ENCODE data around the gene DONSON. TPM values are rescaled to one million over a fixed set of nuclear protein-coding genes. Genes with fewer than 3 reads are reported as not detected.

DONSON gene
- total and polyA plus RNA-seq, 9 of the 15 experiments (the other 6 are each of a cell fraction or from before 2014, with no cell fraction given): 26.7 to 124 (median 62.6) TPM

- TF ChIP-seq USF1 (CRISPR knock-in tag; IDR thresholded peaks at IDR 0.05) (no peak), XRCC3 (IDR thresholded peaks at IDR 0.05) (no peak), ARID2 (IDR thresholded peaks at IDR 0.05) (no peak), RBM15 (IDR thresholded peaks at IDR 0.05; ENCODE audit: insufficient read depth, low read length) (no peak), CHD1 (IDR thresholded peaks at IDR 0.05; ENCODE audit: low read length) (no peak), TAF1 (IDR thresholded peaks at IDR 0.05; ENCODE audit: control insufficient read depth, extremely low read depth, insufficient read depth, low read length, severe bottlenecking) (peak; percentile 72), MAZ (CRISPR knock-in tag; conservative IDR thresholded peaks at IDR 0.05 in 1 of 2, IDR thresholded peaks at IDR 0.05 in 1 of 2) (peak; percentile 29 to 87), CHD2 (IDR thresholded peaks at IDR 0.05; ENCODE audit: low read depth, low read length) (no peak), POLR2A (conservative IDR thresholded peaks at IDR 0.05) (peak; percentile 85), RBFOX2 (IDR thresholded peaks at IDR 0.05; ENCODE audit: low read depth, low read length) (peak; percentile 94), FOXP4 (CRISPR knock-in tag; IDR thresholded peaks at IDR 0.05; ENCODE audit: borderline replicate concordance) (peak; percentile 11; the same call in 1 of the 2 replicates), CREB1 (IDR thresholded peaks at IDR 0.05) (peak; percentile 65), CREB1 (CRISPR knock-in tag; IDR thresholded peaks at IDR 0.05) (peak; percentile 67), CTBP1 (IDR thresholded peaks at IDR 0.05; ENCODE audit: borderline replicate concordance) (peak; percentile 77), SUPT5H (IDR thresholded peaks at IDR 0.05) (peak; percentile 80), KAT2B (IDR thresholded peaks at IDR 0.05; ENCODE audit: low read depth, low read length) (no peak), POLR2AphosphoS5 (IDR thresholded peaks at IDR 0.05; ENCODE audit: control insufficient read depth, insufficient read depth, low read depth, low read length) (peak; percentile 76), NCOA2 (IDR thresholded peaks at IDR 0.05; ENCODE audit: partially characterized antibody in 2 of 2) (no peak), ZNF507 (tag; conservative IDR thresholded peaks at IDR 0.05) (no peak), CAMTA2 (CRISPR knock-in tag; conservative IDR thresholded peaks at IDR 0.05) (no peak), POLR3A (IDR thresholded peaks at IDR 0.05; ENCODE audit: borderline replicate concordance, extremely low read depth, insufficient read depth, insufficient read length) (no peak), TCF15 (CRISPR knock-in tag; IDR thresholded peaks at IDR 0.05) (no peak)
Observed at GRCh38 chr21:33588485-33589335, at the start of gene DONSON (continued).
